ENCODE measurements around the gene ANXA3. TPM values are rescaled to one million over a fixed set of nuclear protein-coding genes. Genes with fewer than 3 reads are reported as not detected.
"Not testable (repeated sequence)": the region's sequence is repeated elsewhere in the genome, so short reads cannot be mapped to it uniquely, and the experiment has no call there.

ANXA3 gene
- total RNA-seq, 1 donor from 2014 or later, result 49.8 TPM

DNA sequence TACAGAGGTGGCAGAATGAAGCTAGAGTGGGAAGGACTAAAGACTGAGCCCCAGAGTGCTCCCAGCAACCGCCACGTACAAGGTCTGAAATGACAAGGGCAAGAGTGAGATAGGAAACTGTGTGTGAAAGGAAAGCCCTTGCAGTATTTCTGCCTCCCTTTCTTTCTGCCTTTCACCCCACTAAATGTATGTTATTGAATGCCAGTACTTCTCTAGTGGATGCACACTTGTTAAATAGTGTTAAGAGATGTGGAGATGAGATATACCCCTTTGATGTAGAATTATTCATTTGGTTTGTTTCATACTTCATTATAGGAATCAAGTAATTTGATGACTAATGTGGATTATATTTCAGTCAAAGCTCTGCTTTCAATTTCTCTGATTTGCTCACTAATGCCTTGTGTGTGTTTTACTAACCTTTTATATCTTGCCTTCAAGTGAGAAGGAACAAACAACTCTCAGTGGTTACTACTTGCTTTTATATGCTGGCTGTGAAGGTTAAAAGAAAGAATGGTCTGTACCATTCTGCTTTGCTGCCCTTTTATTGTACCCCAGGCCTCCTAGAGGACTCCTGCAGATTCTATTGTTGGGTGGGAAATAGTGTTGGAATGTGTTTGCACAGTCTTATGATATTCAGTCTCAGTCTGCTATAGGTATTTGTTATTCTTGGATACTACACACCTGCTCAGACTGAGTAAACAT is 8.0 kb upstream of the ANXA3 start:
- DNase-seq (ENCODE audit: low spot score), result no peak

DNA sequence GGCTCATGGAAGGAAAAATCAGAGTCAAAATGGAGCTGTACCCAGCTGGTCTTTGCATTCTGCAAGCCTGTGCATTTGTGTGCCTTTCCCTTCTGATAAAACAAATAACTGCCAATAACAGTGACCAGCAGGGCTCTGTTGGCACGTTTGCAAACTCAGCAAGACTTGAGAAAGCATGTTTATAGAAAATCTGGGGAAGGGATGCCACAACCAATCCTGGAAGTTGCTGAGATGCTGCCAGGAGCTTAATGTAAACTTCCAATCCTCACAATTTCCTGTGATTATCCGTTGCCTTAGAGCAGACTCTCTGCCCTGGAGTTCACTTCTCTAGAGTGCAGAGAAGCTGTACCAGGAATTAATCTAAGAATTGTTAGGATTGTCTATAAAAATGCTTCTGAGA is 6.9 kb upstream of the ANXA3 start:
- no peak for DNase-seq (ENCODE audit: low spot score)

DNA sequence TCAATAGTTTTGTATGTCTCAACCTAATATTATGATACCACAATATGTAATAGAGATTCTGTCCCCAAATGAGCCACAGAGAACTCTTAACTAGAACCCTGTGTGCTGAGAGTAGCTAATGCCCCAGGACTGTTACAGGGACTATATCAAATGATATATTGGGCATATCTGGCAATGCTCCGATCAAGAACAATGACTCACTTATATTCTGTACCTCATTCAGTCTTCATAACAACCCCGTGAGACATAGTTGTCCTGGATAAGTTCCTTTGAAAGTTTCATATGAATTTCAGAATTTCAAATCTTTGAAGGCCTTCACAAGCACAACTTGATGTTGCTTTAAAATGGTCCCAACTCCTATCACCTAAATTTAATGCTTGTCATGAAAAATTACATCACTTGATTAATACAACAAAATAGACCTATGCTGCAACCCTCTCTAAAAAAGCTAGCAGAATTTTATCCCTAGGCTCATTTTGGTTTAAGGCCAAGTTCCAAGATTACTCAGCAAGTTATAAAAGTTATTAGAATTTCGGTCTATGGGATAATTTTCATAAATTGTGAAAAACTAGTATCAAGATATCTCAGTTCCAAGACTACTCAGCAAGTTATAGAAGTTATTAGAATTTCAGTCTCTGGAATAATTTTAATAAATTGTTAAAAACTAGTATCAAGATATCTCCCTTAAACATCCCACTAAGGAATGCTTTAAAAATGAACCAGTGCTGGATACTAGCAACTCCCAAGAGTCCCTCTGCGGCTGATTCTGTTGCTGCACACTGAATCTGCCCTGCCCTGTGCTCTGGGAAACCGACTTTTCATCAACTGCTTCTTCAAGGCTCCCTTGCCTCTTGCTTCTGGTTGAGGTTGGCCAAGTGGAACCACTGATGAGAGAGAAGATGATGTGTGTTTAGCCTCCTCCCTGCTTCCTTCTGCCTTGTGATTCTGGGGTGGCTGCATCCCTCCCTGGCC is 6.0 kb upstream of the ANXA3 start:
- DNase-seq (ENCODE audit: low spot score), result no peak

DNA sequence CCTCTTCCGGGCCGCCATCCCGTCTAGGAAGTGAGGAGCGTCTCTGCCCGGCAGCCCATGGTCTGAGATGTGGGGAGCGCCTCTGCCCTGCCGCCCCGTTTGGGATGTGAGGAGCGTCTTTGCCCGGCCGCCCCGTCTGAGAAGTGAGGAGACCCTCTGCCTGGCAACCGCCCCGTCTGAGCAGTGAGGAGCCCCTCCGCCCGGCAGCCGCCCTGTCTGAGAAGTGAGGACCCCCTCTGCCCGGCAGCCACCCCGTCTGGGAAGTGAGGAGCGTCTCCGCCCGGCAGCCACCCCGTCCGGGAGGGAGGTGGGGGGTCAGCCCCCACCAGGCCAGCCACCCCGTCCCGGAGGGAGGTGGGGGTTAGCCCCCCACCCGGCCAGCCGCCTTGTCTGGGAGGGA is 3.7 kb upstream of the ANXA3 start:
- DNase-seq (ENCODE audit: low spot score), result not testable (repeated sequence)

DNA sequence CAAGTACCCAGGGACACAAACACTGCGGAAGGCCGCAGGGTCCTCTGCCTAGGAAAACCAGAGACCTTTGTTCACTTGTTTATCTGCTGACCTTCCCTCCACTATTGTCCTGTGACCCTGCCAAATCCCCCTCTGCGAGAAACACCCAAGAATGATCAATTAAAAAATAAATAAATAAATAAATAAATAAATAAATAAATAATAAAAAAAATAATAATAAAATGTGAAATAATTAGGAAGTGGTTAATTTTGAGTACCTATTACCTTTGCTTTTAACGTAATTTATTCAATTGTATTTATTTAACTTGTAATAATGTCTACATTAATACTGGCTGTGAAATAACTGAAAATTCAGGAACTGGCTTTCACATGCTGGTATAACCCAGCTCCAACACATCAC is 2.7 kb upstream of the ANXA3 start:
- not testable (repeated sequence) for DNase-seq (ENCODE audit: low spot score)

DNA sequence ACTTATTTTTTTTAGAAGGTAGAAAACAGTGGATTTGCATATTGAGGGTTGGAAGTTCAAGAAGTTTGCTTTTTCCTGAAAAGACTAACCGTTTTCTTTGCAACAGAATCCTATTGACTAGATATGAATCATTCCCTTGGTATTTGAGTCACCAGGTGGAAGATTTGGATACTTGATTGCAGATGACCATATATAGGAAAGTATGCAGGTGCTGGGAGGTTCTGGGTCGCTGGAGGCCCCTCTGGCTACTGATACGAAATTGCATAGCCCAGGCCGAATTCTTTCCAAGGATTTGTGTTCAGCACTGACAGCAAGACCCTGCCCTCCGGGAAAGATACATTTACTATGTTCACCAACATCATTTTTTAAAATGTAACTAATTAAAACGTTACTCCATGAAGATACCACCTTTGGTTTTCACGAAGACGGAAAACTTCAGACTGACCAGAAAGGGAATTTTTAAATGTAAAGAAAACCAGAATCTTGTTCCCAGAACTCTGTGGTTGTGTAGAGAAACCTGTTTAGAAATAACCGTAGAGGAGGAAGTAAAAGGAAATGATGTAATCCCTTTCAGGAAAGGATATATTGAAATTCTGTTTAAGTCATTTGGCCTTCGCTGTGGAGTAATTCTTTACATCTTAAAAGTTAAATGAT is 946 bp downstream of the ANXA3 start:
- DNase-seq (ENCODE audit: low spot score), result no peak

DNA sequence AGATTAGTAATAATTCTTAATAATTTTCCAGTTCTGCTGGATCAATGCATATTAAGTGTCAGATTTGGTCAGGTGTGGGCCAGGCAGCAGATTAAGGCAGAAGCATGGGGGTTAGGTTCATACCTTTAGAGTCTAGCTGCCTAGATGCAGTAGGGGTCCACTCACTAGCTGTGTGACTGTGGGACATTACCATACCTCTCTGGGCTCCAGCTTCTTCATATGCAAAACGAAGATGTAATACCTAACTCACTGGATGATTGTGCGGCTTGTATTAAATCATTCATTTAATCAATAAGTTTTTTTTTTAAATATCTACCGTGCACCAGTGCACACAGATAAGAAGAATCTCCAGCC is 1.4 kb downstream of the ANXA3 start:
- DNase-seq (ENCODE audit: low spot score), result no peak

DNA sequence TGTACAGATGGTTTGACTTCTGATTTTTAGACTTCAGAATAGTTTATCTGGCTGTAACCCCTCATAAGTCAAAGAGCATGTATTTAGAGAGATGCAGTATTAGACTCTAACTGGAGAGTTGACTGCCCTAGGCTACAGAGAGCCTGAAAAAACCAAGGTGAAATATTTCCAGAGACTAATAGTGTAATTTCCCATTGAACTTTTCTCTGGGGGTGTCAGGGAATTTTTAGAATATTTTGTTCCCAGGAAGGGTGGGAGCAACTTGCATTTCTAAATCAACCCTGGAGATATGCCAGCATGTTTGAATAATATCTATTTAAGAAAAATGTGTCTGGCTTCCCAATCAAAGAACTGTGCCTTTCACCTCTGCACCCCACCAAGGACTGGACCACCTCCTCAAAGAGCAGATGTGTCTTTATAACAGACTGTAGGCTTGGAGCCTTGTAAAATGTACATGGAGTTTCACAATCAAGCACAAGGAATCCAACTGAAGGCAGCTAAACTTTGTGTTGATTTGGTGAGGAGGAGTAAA is 2.0 kb downstream of the ANXA3 start:
- no peak for DNase-seq (ENCODE audit: low spot score)

DNA sequence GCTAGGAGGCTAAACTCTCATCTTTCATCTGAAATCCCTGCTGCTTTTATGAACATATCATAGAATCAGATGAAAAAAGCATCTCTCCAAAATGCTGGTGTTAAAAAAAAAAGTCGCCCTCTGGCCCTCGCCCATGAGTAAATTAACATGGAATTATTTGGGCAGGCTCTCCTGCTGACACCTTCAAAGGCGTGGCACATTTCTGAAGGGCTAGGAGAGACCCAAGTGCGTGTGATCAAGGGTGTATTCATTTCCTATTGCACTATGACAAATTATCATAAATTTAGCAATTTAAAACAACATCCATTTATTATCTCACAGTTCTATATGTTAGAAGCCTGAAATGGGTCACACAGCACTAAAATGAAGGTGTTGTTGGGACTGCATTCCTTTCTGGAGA is 5.1 kb downstream of the ANXA3 start:
- DNase-seq (ENCODE audit: low spot score), result no peak

DNA sequence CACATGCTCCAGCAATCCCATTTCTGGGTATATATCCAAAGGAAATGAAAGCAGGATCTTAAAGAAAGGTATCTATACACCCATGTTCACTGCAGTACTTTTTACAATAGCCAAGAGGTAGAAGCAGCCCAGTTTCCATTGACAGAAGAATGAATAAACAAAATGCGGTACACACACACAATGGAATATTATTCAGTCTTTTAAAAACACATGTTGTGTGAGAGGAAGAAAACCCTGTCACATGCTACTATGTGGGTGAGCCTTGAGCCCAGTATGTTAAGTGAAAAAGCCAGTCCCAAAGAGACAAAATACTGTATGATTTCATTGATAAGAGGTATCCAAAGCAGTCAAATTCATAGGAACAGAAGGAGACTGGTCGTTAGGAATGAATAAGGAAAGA is 6.3 kb downstream of the ANXA3 start:
- no peak for DNase-seq (ENCODE audit: low spot score)

DNA sequence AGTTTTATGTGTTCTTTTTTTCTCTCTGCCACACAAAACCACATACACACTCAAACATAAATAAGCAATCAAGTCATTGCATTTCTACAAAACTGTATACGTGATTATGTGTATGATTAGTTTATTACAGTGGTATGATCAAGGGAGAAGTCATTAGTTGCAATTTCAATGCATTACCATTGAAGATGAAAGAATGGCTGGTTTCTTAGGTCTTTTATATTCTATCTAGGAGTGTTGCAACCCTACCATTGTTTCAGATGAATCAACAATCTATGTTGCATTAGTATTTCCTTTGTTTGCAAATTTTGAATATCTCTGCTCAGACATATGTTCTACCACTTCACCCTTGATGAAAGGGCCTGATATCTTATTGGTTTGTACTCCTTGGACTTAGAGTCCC is 6.8 kb downstream of the ANXA3 start:
- no peak for DNase-seq (ENCODE audit: low spot score)

DNA sequence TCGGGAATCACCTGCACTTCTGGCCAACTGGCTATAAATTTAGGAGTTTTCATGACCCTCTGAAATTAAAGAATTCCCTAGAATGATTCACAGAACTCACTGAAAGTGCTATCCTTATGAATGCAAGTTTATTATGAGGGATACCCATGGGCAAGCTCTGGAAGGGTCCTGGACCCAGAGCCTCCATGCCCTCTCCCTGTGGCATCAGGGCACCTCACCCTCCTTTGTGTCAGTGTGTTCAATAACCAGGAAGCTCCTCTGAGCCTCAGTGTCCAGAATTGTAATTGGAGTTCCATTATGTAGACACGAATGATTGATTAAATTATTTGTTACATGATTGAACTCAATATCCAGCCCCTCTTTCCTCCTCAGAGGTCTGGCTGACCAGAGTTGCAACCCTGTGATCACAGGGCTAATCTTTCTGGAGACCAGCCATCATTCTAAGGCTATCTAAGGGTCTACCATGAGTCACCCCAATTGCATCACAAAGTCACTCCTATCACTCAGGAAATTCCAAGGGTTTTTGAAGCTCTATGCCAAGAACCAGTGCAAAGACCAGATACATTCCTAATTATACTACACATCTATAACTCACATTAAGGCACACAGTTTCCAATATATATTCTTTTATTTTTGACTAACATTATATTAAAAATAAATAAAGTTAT is 8.9 kb downstream of the ANXA3 start:
- DNase-seq (ENCODE audit: low spot score), result no peak

DNA sequence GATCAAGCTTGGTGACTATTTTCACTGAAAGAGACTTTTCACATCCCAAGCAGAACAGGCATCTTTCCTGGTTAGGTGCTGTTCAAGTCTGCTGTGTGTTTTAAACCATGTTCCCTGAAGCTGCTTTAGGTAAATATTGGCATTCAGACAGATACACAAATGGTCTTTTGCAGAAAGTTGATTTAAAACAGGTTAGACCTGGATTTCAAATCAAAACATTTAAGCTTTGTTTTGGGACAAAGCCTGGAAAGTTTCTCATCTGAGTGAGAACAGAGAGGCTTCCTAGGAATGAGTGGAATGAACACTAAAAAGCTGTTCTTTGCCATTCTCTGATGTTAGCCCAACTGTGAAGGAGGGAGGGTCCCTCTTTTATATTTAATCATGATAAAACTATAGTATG is 10.1 kb downstream of the ANXA3 start:
- no peak for DNase-seq (ENCODE audit: low spot score)

DNA sequence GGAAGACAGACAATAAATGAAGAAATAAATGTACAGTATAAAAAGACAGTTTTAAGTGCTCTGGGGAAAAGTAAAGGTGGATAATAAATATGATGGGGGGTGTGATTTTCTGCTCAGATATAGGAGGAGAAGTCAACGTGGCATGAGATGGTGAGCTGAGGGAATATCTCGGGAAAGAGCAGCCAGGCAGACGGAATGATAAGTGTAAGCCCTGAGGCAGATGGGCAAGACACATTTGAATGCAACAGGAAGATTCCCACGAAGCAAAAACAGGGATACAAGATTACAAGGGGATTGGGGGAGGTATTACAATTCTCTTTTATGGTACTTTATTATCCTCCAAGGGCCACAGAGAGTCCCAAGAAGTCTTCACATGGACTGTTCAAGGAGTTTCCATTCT is 11.1 kb downstream of the ANXA3 start:
- no peak for DNase-seq (ENCODE audit: low spot score)

DNA sequence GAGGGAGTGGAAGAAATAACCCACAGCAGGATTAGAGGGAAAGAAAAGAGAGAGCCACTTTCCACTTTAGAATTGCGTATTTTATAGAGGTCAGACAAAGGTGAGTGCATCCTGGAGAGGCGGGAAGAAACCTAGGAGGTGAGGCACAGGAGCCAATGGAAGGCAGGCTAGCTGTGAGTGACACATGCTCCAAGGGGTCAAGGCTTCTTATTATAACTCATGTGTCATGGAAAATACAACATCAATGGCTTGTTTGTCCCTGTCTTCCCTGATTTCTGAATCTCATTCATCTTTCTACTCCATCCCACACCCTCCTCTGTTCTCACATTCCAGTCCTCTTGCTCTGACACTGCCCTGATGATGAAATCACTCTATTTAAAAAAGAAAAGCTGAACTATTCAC is 14.4 kb downstream of the ANXA3 start:
- no peak for DNase-seq (ENCODE audit: low spot score)

DNA sequence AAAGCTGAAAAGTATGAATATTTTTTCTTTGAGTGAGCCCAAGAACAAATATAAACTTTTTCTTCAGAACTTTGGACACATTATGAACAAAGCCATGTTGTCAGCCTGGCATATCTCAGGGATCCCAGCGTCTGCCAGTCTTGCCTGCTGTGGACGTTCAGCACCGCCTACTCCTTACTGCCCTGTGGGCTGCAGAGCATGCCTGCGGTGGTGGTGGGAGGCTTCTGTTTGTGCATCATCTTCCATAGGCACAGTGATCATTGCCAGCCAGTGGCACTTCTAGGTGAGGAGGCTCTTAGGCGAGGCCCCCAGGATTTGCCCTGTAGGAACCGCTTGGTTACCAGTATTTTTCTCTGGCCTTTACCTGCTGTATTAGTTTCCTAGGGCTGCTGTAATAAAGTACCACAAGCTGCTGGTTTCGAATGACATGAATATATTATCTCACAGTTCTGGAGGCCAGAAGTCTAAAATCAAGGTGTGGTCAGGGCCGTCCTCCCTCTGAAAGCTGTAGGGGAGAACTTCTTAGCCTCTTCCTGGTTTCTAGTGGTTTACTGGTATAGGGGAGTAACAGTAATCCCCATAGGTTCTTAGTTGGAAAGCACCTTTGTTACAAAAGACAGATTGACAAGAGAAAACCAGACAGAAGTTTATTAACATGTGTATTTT is 15.4 kb downstream of the ANXA3 start:
- DNase-seq (ENCODE audit: low spot score), result no peak

DNA sequence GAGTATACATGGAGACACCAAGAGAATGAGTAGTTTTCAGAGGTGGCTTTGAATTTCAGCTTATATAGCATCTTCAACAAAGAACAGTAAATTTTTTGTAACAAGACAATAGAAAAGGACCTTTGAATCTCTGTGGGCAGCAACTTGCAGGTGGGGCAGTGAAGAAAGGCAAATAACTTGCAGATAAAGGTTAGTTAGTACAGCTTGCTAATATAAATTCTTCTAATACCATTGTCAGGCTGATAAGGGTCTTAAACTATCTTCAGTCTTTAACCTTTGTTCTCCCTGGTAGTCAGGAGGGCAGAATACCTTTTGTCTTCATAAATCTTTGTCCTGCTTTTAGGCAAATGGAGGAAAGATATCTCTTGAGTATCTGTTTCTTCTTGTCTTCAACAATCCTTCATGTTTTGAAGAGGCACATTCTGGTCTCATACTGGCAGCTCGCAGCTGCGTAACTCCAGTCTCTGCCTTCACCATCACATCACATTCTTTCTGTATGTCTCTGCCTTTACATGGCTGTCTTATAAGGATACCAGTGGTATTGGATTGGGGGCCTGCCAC is 16.0 kb downstream of the ANXA3 start:
- no peak for DNase-seq (ENCODE audit: low spot score)

DNA sequence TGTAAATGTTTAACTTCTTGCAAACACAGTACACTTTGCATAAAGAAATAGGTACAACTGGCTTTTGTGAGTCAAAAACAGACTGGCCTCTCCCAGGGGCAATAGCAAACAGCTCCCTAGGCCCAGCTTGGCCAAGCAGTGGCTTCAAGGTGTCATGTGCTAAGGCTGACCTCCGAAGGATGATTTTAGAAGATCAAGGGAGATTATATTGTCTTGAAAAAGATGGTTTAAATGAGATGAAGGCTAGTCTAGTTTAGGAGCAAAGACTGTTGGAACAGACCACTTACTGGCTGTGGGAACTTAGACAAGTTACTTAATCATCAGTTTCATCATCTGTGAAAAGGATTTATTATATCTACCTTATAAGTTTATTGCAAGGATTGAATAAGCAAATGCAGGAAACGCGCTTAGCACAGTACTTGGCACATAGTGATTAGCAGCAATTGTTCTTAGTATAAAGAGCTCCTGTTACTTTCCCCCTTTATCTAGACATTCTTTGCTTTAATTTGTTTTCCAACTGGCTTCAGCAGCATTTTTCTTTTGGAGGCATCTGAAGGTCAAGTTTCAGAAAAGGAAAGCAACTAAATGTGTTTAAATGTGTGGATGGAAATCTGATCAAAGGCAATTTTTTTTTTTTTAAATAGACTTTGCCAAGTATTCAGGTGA is 17.2 kb downstream of the ANXA3 start:
- DNase-seq (ENCODE audit: low spot score), result no peak

DNA sequence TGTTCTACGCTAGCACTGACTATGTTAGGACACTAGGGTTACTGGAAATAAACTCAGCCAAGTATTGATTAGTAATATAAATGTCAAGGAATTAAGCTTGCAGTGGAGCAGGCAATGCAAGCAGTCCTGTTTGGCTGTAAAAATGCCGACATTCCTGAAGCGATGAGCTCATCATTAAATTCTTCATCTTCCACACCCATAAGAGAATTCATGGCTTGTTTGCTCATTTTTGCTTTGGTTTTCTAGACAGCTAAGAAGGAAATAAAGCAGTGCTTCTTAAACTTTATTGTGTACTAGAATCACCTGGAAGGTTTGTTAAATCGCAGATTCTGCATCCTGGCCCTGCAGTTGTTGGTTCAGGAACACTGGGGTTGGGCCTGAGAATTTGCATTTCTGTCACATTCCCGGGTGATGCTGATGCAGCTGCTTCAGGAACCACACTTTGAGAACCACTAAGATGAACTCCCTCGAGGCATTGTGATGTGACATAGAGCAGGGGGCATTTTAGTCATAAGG is 17.8 kb downstream of the ANXA3 start:
- no peak for DNase-seq (ENCODE audit: low spot score)

DNA sequence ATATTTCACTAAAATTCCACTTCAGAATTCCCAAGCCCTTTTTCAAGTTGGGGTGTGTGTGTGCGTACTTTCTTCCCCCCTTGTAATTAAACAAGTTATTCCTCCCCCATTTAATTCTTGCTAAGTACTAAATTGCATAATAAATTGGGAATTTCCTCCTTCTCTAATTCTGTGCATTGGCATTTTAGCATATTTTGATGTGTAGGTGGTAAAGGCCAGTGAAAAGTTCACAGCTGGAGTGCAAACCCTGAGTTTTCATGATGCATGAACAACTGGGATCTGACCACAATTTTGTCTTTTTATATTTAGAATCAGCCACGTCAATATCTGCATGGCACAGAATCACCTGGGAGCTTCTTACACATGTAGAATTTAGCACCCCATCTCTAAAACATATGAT is 18.5 kb downstream of the ANXA3 start:
- no peak for DNase-seq (ENCODE audit: low spot score)
